Esophagus (tissue), 2 donors: ENCODE data around the gene UFD1. TPM values are rescaled to one million over a fixed set of nuclear protein-coding genes. Genes with fewer than 3 reads are reported as not detected.

Source experiments
- H3K27ac ChIP-seq, 2 donors: one replicate each; pipeline ENCODE4 v1.5.1; 2013; ENCODE audit warnings: low read depth in 2 of 2, mild to moderate bottlenecking in 2 of 2, inconsistent platforms in 1 of 2, low read length in 1 of 2, moderate library complexity in 1 of 2
- H3K27me3 ChIP-seq, 2 donors: one replicate each; pipeline ENCODE4 v1.6.1; 2013; ENCODE audit warnings: low read length in 2 of 2, control low read depth in 1 of 2, mild to moderate bottlenecking in 1 of 2; ENCODE audit not compliant: insufficient read depth in 2 of 2, control insufficient read depth in 1 of 2
- H3K36me3 ChIP-seq, 2 donors: one replicate each; pipeline ENCODE4 v1.6.1; 2013; ENCODE audit warnings: low read length in 1 of 2; ENCODE audit not compliant: control insufficient read depth in 2 of 2, insufficient read depth in 2 of 2
- H3K4me1 ChIP-seq, 2 donors: one replicate each; pipeline ENCODE4 v1.6.1; 2013; ENCODE audit warnings: low read length in 1 of 2; ENCODE audit not compliant: control insufficient read depth in 2 of 2, insufficient read depth in 2 of 2
- H3K4me3 ChIP-seq, 2 donors: one replicate each; pipeline ENCODE4 v1.5.1; 2013; ENCODE audit warnings: low read length in 2 of 2, mild to moderate bottlenecking in 2 of 2, low read depth in 1 of 2, moderate library complexity in 1 of 2
- H3K9me3 ChIP-seq, 2 donors: one replicate each; pipeline ENCODE4 v1.6.1; 2013; ENCODE audit warnings: mild to moderate bottlenecking in 2 of 2, low read depth in 1 of 2, low read length in 1 of 2, moderate library complexity in 1 of 2; ENCODE audit not compliant: control insufficient read depth in 2 of 2, insufficient read depth in 1 of 2
- WGBS, 2 donors: extraction: QIAGEN DNeasy Blood & Tissue Kit; methylation state at CpG; one replicate each; pipeline ENCODE4 v1.1.7; 2013; 5-methylcytosine and 5-hydroxymethylcytosine counted together
- polyA plus RNA-seq, 2 donors: library from polyadenylated mRNA; stranded (reverse); fragments of 200-250 nt; gene quantifications; one replicate each; pipeline ENCODE4 v1.2.3, GENCODE V29; 2013
- donor health status: healthy with polysubstance abuse.
- donor health status: Bipolar disorder and iron deficiency.

Gene UFD1
- polyA plus RNA-seq, 2 donors: 59.7 to 78.3 TPM

- Histone ChIP-seq H3K27ac (no peak overlapping the region), H3K4me1 (no peaks in the 10 kb centered on the region), H3K4me3 (no peak overlapping the region), H3K36me3 (peaks cover 9 to 24% of the 10 kb centered on the region in 2 donors), H3K27me3 (no peaks in the 10 kb centered on the region), H3K9me3 (no peaks in the 10 kb centered on the region)
- 85 to 89% methylated on average over 3 of the region's 3 CpGs for WGBS, 2 donors
Measured at GRCh38 chr22:19406281-19406811, 72.6 kb downstream of the UFD1 start.

GRCh38 chr22:19405652-19406051 lies 73.3 kb downstream of the UFD1 start:
- H3K36me3 ChIP-seq: peaks cover 9 to 30% of the 10 kb centered on the region in 2 donors
- 91 to 96% methylated on average over 8 of the region's 8 CpGs for WGBS, 2 donors
- no peak overlapping the region for H3K27ac ChIP-seq
- no peaks in the 10 kb centered on the region for H3K27me3 ChIP-seq
- H3K9me3 ChIP-seq: no peaks in the 10 kb centered on the region
- no peak overlapping the region for H3K4me3 ChIP-seq
- no peaks in the 10 kb centered on the region for H3K4me1 ChIP-seq

GRCh38 chr22:19405133-19405532 lies 73.9 kb downstream of the UFD1 start:
- Histone ChIP-seq H3K4me1 (no peaks in the 10 kb centered on the region), H3K4me3 (no peak overlapping the region), H3K9me3 (no peaks in the 10 kb centered on the region), H3K27ac (no peak overlapping the region), H3K36me3 (peaks cover 9 to 32% of the 10 kb centered on the region in 2 donors), H3K27me3 (no peaks in the 10 kb centered on the region)
- whole genome bisulfite sequencing, 2 donors: 81 to 92% methylated on average over 4 of the region's 4 CpGs

- Histone ChIP-seq H3K36me3 (peaks cover 9 to 30% of the 10 kb centered on the region in 2 donors), H3K4me1 (no peaks in the 10 kb centered on the region), H3K4me3 (no peak overlapping the region), H3K27ac (no peak overlapping the region), H3K27me3 (no peaks in the 10 kb centered on the region), H3K9me3 (no peaks in the 10 kb centered on the region)
- 97% methylated on average over 3 of the region's 3 CpGs for WGBS, 2 donors
Measured at GRCh38 chr22:19404676-19405075, 74.3 kb downstream of the UFD1 start.

DNA sequence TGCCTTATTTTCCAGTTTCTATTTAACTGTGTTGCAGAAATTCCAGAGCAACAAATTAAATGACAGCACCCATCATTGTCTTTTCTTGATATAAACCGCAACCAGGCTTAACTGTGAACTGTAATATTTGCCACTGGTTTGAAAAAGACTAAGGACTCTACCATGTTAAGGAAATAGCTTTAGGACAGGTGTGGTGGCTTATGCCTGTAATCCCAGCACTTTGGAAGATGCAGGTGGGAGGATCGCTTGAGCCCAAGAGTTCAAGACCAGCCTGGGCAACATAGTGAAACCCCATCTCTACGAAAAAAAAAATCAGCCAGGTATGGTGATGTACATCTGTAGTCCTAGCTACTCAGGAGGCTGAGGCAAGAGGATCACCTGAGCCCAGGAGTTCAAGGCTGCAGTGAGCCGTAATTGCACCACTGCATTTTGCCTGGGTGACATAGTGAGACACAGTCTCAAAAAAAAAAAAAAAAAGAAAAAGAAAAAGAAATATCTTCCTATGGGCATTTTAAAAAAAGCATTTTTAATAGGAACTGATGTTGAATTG lies 76.3 kb downstream of the UFD1 start:
- peaks cover 9 to 31% of the 10 kb centered on the region in 2 donors for H3K36me3 ChIP-seq

GRCh38 chr22:19401483-19401882 lies 77.5 kb downstream of the UFD1 start:
- H3K27me3 ChIP-seq: no peaks in the 10 kb centered on the region
- H3K27ac ChIP-seq: no peak overlapping the region
- 95 to 96% methylated on average over 4 of the region's 4 CpGs for WGBS, 2 donors
- no peaks in the 10 kb centered on the region for H3K4me1 ChIP-seq
- peaks cover 4 to 28% of the 10 kb centered on the region in 2 donors for H3K36me3 ChIP-seq
- no peak overlapping the region for H3K4me3 ChIP-seq
- no peaks in the 10 kb centered on the region for H3K9me3 ChIP-seq

More for the DNA sequence above, 76.3 kb downstream of the UFD1 start:
- H3K27ac ChIP-seq: no peak overlapping the region
- WGBS, 2 donors: 95 to 97% methylated on average over 4 of the region's 4 CpGs
- H3K4me1 ChIP-seq: no peaks in the 10 kb centered on the region
- H3K27me3 ChIP-seq: no peaks in the 10 kb centered on the region
- H3K4me3 ChIP-seq: no peak overlapping the region
- no peaks in the 10 kb centered on the region for H3K9me3 ChIP-seq

GRCh38 chr22:19400881-19401280 lies 78.1 kb downstream of the UFD1 start:
- H3K27me3 ChIP-seq: no peaks in the 10 kb centered on the region
- H3K27ac ChIP-seq: no peak overlapping the region
- WGBS, 2 donors: 94 to 99% methylated on average over 6 of the region's 6 CpGs
- H3K4me1 ChIP-seq: no peaks in the 10 kb centered on the region
- H3K36me3 ChIP-seq: peaks cover 3 to 29% of the 10 kb centered on the region in 2 donors
- H3K4me3 ChIP-seq: no peak overlapping the region
- no peaks in the 10 kb centered on the region for H3K9me3 ChIP-seq

Other genes with a start within 250 kb of the UFD1 start
- 1 to 10 TPM; 2.8 to 4.0 TPM for gene CLTCL1, start 187.5 kb downstream of the UFD1 start, polyA plus RNA-seq
- 10 to 100 TPM in 1 of 2 donors, 1 to 10 TPM in 1; 4.5 to 11.5 TPM for gene HIRA, start 47.5 kb downstream of the UFD1 start, polyA plus RNA-seq
- 10 to 100 TPM; 27.9 to 46.2 TPM for gene MRPL40, start 46.6 kb downstream of the UFD1 start, polyA plus RNA-seq
- 10 to 100 TPM; 17.4 to 19.1 TPM for gene C22orf39, start 31.5 kb downstream of the UFD1 start, polyA plus RNA-seq
- 10 to 100 TPM in 1 of 2 donors, 1 to 10 TPM in 1; 9.6 to 12.1 TPM for gene CDC45, start 727 bp upstream of the UFD1 start, polyA plus RNA-seq
- gene CLDN5, start 45.2 kb upstream of the UFD1 start, polyA plus RNA-seq: 10 to 100 TPM in 1 of 2 donors, 1 to 10 TPM in 1; 8.5 to 48.3 TPM
- gene SEPTIN5, start 235.3 kb upstream of the UFD1 start, polyA plus RNA-seq: 10 to 100 TPM; 40.8 to 51.8 TPM
- 1 to 10 TPM; 7.6 to 9.0 TPM for gene GP1BB, start 244.3 kb upstream of the UFD1 start, polyA plus RNA-seq